Adipocyte (in vitro differentiated cells): Measurements from ENCODE around the gene ANKHD1.
A peak's percentile ranks its signal among the peaks of the same experiment; 100 is the strongest.
"Not testable (repeated sequence)": the region's sequence is repeated elsewhere in the genome, so short reads cannot be mapped to it uniquely, and the experiment has no call there.

Experiments used
- DNase-seq: peaks from one replicate; pipeline ENCODE4 v3.0.0-alpha.2; 2015; ENCODE audit warnings: low read depth
- H3K27me3 ChIP-seq: replicated peaks from 2 replicates; pipeline ENCODE4 v1.7.0; 2013; ENCODE audit warnings: mild to moderate bottlenecking, low read length, moderate library complexity; ENCODE audit not compliant: control insufficient read depth, insufficient read depth
- H3K36me3 ChIP-seq: 2 replicates; pipeline ENCODE4 v1.7.0; 2013; ENCODE audit warnings: low read length, mild to moderate bottlenecking, moderate library complexity; ENCODE audit not compliant: control insufficient read depth, insufficient read depth, severe bottlenecking
- H3K4me1 ChIP-seq: 2 replicates; pipeline ENCODE4 v1.7.0; 2013; ENCODE audit warnings: mild to moderate bottlenecking, low read length, moderate library complexity; ENCODE audit not compliant: control insufficient read depth, insufficient read depth
- H3K4me3 ChIP-seq: 2 replicates; pipeline ENCODE4 v1.7.0; 2013; ENCODE audit warnings: mild to moderate bottlenecking, low read length, moderate library complexity
- H3K9ac ChIP-seq: 2 replicates; pipeline ENCODE4 v1.7.0; 2013; ENCODE audit warnings: mild to moderate bottlenecking, low read length, moderate library complexity
- H3K9me3 ChIP-seq: 2 replicates; pipeline ENCODE4 v1.7.0; 2013; ENCODE audit warnings: mild to moderate bottlenecking, low read length, moderate library complexity; ENCODE audit not compliant: control insufficient read depth

ANKHD1 gene

GRCh38 chr5:140432212-140432611 lies 30.6 kb downstream of the ANKHD1 start:
- Histone ChIP-seq H3K27me3 (no peaks in the 10 kb centered on the region), H3K36me3 (peaks cover 14% of the 10 kb centered on the region), H3K4me3 (no peak overlapping the region), H3K9me3 (no peaks in the 10 kb centered on the region), H3K4me1 (no peaks in the 10 kb centered on the region), H3K9ac (no peak overlapping the region)
- DNase-seq = no peak

- no peak for DNase-seq
- no peaks in the 10 kb centered on the region for H3K27me3 ChIP-seq
- peaks cover 19% of the 10 kb centered on the region for H3K36me3 ChIP-seq
- no peak overlapping the region for H3K4me3 ChIP-seq
- H3K4me1 ChIP-seq = no peaks in the 10 kb centered on the region
- H3K9ac ChIP-seq = no peak overlapping the region
- no peaks in the 10 kb centered on the region for H3K9me3 ChIP-seq
Observed at GRCh38 chr5:140432916-140433315, 31.3 kb downstream of the ANKHD1 start.

GRCh38 chr5:140457368-140457767 lies 55.7 kb downstream of the ANKHD1 start:
- H3K36me3 ChIP-seq = peaks cover 31% of the 10 kb centered on the region
- not testable (repeated sequence) for H3K9ac ChIP-seq, H3K4me1 ChIP-seq, DNase-seq, H3K4me3 ChIP-seq, H3K9me3 ChIP-seq, H3K27me3 ChIP-seq

GRCh38 chr5:140466981-140467742 lies 65.5 kb downstream of the ANKHD1 start:
- DNase-seq = no peak
- peaks cover 39% of the 10 kb centered on the region for H3K36me3 ChIP-seq

GRCh38 chr5:140468188-140468587 lies 66.6 kb downstream of the ANKHD1 start:
- H3K4me1 ChIP-seq = peaks cover 3% of the 10 kb centered on the region
- no peaks in the 10 kb centered on the region for H3K27me3 ChIP-seq
- H3K4me3 ChIP-seq = no peak overlapping the region
- no peak overlapping the region for H3K9ac ChIP-seq
- H3K9me3 ChIP-seq = no peaks in the 10 kb centered on the region
- H3K36me3 ChIP-seq = peaks cover 41% of the 10 kb centered on the region
- DNase-seq = peak; percentile 3

More at GRCh38 chr5:140466981-140467742, 65.5 kb downstream of the ANKHD1 start:
- no peaks in the 10 kb centered on the region for H3K27me3 ChIP-seq
- H3K4me1 ChIP-seq = peaks cover 3% of the 10 kb centered on the region
- H3K9me3 ChIP-seq = no peaks in the 10 kb centered on the region
- no peak overlapping the region for H3K4me3 ChIP-seq
- H3K9ac ChIP-seq = no peak overlapping the region

GRCh38 chr5:140469259-140469658 lies 67.6 kb downstream of the ANKHD1 start:
- DNase-seq = no peak
- Histone ChIP-seq H3K27me3 (no peaks in the 10 kb centered on the region), H3K4me1 (peaks cover 3% of the 10 kb centered on the region), H3K9me3 (no peaks in the 10 kb centered on the region), H3K9ac (no peak overlapping the region), H3K36me3 (peaks cover 41% of the 10 kb centered on the region), H3K4me3 (no peak overlapping the region)

GRCh38 chr5:140480310-140481014 lies 78.8 kb downstream of the ANKHD1 start:
- DNase-seq = peak; percentile 56
- Histone ChIP-seq H3K27me3 (no peaks in the 10 kb centered on the region), H3K9me3 (no peaks in the 10 kb centered on the region), H3K36me3 (peaks cover 31% of the 10 kb centered on the region), H3K4me1 (peaks cover 30% of the 10 kb centered on the region), H3K4me3 (peak overlapping the region; percentile 56), H3K9ac (no peak overlapping the region)

- Histone ChIP-seq H3K4me1 (peaks cover 30% of the 10 kb centered on the region), H3K36me3 (peaks cover 40% of the 10 kb centered on the region), H3K9me3 (no peaks in the 10 kb centered on the region), H3K9ac (no peak overlapping the region), H3K4me3 (no peak overlapping the region), H3K27me3 (no peaks in the 10 kb centered on the region)
- peak; percentile 60 for DNase-seq
Observed at GRCh38 chr5:140481758-140482157, 80.1 kb downstream of the ANKHD1 start.

- H3K4me1 ChIP-seq = peaks cover 30% of the 10 kb centered on the region
- no peak overlapping the region for H3K4me3 ChIP-seq
- no peaks in the 10 kb centered on the region for H3K9me3 ChIP-seq
- no peak for DNase-seq
- no peak overlapping the region for H3K9ac ChIP-seq
- H3K36me3 ChIP-seq = peaks cover 44% of the 10 kb centered on the region
- H3K27me3 ChIP-seq = no peaks in the 10 kb centered on the region
Observed at GRCh38 chr5:140483055-140483454, 81.4 kb downstream of the ANKHD1 start.

- H3K4me3 ChIP-seq, DNase-seq, H3K27me3 ChIP-seq, H3K9me3 ChIP-seq, H3K9ac ChIP-seq, H3K4me1 ChIP-seq: not testable (repeated sequence)
- peaks cover 65% of the 10 kb centered on the region for H3K36me3 ChIP-seq
Observed at GRCh38 chr5:140488141-140488540, 86.5 kb downstream of the ANKHD1 start.

GRCh38 chr5:140488914-140489313 lies 87.3 kb downstream of the ANKHD1 start:
- H3K36me3 ChIP-seq = peaks cover 61% of the 10 kb centered on the region
- H3K27me3 ChIP-seq = no peaks in the 10 kb centered on the region
- H3K4me1 ChIP-seq = peaks cover 2% of the 10 kb centered on the region
- H3K9ac ChIP-seq = no peak overlapping the region
- no peaks in the 10 kb centered on the region for H3K9me3 ChIP-seq
- no peak for DNase-seq
- H3K4me3 ChIP-seq = no peak overlapping the region
